Activated naive CD4-positive, alpha-beta T cell (primary cell): Measurements from ENCODE around the gene TAS1R1.
"Not testable (repeated sequence)": the region's sequence is repeated elsewhere in the genome, so short reads cannot be mapped to it uniquely, and the experiment has no call there.

Experiments
- DNase-seq, 4 experiments: peaks; one replicate each; lab custom pipeline; 2025; lab: John Stamatoyannopoulos, UW

TAS1R1 gene

DNA sequence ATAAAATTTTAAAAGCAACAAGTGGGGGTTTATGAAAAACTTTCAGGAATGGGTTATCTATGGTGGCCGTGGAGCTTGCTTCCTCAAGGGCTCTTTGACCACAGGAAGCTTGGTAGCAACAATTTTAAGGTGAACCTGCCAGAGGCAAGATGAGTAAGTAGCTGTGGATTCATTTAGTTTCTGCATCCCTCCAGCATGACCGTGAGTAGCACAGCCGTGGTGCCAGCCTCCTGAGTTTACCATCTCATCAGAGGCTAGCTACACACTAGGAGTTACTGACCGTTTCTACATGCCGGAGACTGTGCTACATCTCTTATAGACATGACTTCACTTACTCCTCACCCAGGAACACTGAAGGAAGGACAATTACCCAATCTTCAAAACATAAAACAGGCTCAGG is 33.6 kb upstream of the TAS1R1 start:
- DNase-seq = no peak

DNA sequence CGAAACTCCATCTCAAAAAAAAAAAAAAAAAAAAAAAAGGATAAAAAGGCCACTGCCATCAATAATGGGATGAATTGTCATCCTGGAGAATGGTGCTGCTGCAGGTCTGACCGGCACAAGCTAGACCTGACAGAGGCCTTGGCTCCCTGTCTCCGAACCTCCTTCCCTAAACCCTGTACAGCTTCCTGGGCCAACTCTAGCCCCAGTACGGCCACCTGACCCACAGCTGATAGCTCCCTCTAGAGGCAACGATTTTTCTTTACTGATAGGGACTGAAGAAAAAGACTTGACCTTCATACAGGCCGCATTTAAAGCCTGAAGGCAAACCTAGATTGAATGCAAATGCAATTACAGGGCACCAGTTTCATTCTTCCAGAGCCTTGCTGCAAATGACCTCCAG is 31.5 kb upstream of the TAS1R1 start:
- no peak for DNase-seq

DNA sequence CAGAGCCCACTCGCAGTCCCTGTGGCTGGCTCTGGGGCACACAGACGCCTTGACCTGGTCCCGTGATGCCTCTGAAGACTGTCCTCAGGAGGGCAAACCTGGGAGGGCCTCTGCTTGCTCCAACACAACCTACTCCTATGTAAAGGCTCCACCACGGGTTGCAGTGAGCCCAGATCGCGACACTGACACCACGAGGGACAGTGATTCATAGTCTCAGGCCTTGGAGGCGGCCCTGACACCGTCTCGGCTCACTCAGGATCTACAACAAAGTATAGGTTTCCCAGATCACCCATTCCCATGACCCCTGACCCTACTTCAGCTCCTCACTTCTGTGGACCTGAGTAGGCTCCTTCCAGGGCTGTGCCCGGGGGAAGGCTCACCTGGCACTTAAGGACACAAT is 28.8 kb upstream of the TAS1R1 start:
- no peak for DNase-seq

DNA sequence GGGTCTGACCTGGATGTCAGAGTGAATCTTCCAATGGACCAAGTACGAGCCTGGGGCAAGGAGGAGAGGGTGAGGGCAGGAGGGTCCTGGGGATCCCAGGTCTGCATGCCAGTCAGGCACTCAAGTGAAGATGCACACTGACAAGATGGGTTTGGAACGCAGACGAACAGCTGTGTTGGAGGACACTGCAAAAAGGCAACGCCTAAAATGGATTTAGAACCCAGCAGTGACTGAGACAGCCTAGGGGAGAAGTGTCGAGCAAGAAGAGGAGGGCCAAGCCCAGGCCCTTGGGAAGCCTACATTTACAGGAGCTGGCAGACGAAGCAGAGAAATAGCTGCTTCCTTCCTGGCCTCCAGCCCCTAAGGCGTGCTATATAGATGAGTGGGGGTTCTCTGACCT is 26.6 kb upstream of the TAS1R1 start:
- no peak for DNase-seq

DNA sequence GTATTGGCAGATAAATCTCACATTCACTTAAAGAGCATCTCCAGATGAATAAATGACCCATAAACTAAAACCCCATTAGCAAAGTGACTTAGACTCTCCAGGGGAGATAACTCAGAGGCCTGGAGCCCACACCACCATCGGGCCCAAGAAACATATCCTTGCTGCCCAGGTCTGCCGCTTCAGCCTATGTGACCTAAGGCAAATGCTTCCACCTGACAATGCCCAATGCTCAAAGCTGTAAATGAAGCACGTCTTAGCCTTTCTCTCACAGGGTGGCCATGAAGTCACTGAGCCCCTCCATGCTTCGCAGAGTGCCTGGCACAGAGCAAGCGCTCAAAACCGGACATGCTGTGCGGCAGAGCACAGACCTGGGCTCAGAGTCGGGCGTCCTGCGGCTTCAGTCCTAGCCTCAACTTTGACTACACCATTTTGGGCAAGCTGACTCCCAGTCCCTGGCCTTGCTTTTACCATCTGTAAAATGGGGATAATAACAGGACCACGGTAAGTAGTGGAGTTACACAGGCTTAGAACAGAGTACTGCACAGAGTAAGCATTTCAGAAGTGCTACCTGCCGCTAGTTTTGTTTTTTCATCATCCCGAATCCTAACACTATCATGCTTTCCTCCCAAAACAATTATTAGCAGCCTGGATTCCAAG is 24.5 kb upstream of the TAS1R1 start:
- no peak for DNase-seq

DNA sequence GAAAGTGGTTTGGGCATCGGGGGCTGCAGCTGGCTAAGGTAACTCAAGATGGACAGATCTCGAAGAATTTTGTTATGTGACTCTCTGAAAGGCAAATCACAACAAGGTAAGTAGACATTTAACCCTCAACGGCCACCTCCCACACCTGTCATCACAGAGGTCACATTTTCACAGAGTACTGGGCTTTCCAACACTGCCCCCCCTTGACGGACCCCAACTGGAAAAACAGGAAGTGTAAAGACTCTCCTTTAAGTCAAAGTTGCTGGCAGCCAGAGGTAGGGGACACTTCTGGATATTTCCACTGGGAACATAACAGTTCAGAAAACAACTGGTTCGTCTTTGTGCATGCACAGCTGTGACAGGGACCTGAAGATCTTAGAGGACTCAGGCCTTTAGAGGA is 23.1 kb upstream of the TAS1R1 start:
- no peak for DNase-seq

DNA sequence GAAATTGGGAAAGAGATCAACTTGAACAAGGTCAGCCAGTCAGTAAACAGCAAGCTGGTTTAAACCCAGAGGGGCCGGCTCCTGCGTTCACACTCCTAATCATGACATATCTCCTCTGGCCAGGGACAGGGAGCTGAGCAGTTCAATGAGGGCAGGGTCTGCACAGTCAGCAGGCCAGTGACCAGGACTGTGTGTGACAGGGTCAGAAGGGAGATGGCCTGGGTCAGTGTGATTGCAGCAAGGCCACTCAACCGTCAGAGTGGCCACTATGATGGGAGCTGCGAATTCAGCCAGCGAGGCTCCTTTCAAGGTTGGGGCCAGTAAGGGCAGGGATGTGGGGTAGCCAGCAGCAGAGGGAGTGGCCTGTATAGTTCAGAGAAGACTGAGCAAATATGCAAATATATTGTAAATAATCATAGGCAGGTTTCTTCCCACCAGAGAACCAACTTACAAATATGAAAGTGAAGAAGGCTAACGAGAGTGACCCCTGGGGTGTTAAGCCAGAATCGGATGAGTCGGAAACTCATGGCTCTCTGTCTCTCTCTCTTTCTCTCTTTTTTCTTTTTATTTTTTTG is 20.8 kb upstream of the TAS1R1 start:
- no peak for DNase-seq

DNA sequence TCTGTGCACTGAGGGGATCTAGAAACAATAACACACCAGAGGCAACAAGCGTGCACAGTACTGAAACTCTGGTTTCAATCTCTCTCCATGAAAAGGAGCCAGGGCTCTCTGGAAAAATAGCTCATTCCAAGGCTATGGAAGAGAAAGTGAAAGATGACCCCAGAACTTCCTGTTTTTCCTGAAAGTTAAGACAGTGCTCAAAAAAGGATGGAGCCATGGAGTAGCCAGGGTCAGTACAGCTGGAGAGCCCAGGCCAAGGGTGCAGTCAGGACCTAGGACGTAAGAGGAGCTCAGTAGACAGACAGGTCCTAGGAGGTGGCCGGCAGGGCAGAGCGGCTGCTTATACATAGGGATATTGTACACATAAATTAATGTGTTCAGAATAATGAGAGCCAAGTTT is 19.9 kb upstream of the TAS1R1 start:
- no peak for DNase-seq

DNA sequence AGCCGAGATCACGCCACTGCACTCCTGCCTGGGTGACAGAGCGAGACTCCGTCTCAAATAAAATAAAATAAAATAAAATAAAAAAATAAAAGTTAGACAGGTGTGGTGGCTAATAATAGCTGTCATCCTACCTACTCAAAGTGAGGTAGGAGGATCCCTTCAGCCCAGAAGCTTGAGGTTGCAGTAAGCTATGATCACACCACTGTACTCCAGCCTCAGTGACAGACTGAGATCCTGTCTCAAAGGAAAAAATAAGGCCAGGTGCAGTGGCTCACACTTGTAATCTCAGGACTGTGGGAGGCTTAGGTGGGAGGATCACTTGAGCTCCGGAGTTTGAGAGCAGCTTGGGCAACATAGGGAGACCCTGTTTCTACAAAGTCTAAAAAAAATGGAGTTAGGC is 18.8 kb upstream of the TAS1R1 start:
- no peak for DNase-seq

DNA sequence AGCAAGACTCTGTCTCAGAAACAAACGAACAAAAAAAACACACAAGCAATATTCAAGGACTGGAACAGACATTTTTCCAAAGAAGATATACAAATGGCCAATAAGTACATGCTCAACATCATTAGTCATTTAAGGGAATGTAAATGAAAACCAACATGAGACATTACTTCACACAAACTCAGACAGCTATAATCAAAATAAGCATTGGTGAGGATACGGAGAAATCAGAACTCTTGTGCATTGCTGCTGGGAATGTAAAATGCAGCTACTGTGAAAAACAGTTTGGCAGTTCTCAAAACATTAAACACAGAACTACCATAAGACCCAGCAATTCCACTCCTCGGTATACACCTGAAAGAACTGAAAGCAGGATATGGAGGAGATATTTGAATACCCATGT is 16.2 kb upstream of the TAS1R1 start:
- DNase-seq = no peak

DNA sequence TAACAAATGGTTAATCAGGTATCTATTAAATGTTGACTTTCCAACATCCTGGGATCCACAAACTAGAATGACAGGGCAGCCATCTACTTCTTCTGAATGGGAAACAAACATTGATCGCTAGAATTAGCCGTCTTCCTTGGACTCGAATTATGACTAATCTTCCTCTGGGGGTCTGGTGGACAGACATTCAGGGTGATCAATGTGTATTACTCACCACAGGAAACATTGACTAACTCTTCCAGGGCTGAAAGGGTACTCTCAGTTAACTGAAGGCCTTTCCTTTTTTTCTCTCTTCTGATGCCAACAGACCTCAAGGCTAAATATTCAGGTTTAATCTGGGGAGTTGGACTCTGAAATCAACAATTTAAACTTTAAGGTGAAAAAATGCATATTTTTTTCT is 10.3 kb upstream of the TAS1R1 start:
- no peak for DNase-seq

DNA sequence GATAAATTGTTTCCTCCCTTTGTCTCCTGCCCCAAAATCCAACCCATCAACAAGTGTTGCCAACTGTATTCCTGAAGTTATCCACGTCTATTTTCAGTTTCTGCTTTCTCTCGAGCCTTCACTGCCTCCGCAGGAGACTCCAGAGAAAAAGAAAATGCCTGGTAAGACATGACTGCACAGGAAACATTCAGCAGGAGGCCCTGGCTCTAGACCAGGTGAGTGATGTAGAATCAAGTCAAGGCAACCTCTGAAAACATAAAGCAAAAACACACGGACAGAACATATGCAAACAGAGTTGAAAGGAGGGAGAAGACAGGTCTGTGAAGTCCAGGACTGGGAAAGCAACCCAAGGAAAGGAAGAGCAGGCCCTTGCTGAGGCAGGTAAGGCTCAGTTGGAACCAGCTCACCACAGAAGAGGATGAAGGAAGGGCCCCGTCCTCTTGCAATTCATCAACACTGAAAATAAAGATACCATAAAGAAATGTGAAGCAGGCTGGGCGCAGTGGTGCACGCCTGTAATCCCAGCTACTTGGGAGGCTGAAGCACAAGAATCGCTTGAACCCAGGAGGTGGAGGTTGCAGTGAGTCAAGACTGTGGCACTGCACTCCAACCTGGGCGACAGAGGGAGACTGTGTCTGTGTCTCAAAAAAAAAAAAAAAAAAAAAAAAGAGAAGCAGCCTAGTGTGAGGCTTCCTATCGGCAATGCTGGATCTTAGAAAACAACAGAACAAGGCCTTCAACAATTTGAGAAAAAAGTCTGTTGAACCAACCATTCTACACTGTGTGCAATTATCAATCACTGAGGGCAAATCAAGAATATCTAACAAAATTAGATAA is 9.6 kb upstream of the TAS1R1 start:
- no peak for DNase-seq

DNA sequence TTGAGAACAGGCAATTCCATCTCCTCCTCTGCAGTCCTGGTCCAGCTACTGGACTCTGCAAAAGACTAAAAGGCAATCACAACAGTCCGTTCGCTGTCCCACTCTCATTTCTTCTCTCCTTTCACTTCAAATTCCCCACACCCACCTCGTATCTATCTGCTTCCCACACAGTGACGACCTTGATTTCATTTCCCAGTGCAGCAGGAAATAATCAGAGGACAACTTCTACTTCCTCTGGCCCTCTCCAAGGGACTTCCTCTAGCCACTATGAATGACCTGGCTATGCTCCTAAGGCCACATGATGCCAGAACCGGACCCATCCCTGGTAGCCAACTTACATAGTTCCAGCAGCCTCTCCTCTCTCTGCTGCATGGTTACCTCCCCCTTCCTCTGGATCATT is 8.8 kb upstream of the TAS1R1 start:
- DNase-seq = no peak

DNA sequence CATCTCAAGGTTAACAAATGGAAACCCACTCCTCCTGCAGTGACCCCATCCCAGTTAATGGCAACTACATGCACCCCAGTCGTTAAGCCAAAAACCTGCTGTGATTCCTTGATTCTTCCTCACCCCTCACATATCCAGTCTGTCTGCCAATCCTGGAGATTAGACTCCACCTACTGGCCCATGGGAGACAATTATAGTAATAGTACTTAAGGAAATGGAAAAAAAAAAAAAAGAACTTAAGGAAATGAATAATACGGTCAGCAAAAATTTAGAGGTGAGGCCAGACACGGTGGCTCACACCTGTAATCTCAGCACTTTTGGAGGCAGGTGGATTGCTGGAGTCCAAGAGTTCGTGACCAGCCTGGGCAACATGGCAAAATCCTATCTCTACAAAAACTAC is 7.8 kb upstream of the TAS1R1 start:
- DNase-seq = no peak

DNA sequence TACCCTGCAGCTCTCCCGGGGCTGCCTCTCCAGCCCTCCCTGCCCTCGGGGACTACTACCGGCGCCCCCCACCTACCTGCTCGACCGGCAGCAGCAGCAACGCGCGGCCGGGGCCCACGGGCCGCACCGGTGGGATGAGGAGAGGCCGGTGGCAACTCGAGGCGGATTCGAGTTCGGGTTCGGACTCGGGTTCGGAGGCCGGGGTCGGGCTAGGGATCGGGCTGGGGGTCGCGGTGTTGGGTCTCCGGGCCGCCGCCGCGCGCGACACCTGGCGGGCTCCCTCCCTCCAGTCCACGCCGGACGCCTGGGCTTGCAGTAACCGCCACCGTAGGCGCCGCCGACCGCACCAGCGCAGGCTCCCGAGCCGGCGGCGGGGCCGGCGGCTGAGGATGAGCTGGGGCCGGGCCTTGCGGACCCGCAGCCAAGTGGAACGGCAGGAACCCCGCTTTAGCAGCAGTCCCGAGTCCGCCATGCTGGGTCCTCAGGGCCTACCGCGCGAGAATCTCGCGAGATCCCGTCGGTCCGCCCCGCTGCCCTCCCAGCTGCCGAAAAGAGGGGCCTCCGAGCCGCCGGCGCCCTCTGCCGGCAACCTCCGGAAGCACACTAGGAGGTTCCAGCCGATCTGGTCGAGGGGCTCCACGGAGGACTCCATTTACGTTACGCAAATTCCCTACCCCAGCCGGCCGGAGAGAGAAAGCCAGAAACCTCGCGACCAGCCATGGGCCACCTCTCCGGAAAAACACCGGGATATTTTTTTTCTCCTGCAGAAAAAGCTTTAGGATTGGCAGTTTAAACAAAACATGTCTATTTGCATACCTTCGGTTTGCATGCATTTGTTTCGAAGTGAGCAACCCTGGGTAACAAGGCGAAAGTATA is 838 bp upstream of the TAS1R1 start, which contains the start of gene NOL9:
NOL9 (minus strand) TSS at position 483 of the 876 bp plus-strand sequence; CDS start at position 472, 11 bp downstream.
- DNase-seq = peak; percentile 89 to 93 (median 91)

DNA sequence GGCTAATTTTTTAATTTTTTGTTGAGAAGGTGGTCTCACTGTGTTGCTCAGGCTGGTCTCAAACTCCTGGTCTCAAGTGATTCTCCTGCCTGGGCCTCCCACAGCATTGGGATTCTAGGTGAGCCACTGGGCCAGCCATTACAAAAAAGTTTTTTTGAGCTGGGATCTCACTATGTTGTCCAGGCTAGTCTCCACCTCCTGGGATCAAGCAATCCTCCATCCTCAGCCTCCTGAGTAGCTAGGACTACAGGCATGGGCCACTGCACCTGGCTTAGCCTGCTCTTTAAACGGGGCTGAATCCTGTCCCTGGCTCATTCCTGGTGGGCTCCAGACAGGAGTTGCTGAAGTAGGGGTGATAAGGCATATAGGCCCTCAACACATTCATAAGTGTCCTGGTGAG is 2.5 kb downstream of the TAS1R1 start:
- DNase-seq = no peak

DNA sequence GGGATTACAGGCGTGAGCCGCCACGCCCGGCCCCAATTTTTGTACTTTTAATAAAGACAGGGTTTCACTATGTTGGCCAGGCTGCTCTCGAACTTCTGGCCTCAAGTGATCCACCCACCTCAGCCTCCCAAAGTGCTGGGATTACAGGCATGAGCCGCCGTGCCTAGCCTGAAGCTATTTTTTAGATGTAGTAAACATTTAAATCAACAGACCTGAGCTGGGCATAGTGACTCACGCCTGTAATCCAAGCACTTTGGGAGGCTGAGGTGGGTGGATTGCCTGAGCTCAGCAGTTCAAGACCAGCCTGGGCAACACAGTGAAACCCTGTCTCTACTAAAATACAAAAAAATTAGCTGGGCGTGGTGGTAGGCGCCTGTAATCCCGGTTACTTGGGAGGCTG is 4.1 kb downstream of the TAS1R1 start:
- DNase-seq = not testable (repeated sequence)

DNA sequence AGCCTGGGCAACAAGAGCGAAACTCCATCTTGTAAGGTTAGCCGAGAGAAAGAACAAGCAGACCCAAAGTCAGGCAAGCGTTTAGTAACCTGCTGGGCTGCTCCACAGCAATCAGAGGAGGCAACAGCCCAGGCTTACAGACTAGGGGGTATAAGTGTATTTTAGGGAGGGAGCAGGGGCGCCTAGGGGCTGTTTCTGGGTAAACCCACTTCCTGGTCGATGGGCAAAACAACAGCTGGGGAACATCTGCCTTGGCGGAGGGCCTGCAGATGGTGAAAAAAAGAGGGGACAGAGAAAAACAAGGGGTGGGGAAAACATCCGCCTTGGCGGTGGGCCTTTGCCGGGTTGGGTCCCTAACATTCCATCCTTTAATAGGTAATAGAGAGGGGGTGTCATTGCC is 5.2 kb downstream of the TAS1R1 start:
- DNase-seq = no peak

DNA sequence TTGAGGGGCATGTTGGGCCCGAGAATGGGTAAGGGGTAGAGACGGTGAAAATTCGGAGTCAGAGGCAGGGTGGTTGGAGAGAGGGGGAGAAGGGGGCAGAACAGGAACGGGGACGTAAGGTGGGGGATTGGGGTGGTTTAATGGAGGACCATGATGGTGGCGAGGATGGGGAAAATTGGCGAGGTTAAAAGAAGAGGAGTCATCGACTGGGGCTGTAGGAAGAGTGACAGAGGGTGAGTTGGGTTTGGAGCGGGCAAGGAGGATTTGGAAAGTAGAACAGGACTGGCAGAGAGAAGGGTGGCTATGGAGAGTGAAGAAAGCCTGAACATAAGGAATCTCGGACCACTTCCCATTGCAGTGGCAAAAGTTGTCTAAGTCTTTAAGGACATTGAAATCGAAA is 13.9 kb downstream of the TAS1R1 start:
- DNase-seq = no peak

DNA sequence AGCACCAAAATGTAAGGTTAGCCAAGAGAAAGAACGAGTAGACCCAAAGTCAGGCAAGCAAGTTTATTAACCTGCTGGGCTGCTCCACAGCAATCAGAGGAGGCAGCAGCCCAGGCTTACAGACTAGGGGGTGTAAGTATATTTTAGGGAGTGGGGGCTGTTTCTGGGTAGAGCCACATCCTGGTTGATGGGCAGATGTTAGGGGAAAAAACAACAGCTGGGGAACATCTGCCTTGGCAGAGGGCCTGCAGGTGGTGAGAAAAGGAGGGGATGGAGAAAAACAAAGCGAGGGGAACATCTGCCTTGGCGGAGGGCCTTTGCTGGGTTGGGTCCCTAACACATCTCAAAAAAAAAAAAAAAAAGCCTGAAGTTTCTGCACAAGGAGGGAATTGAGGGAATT is 15.0 kb downstream of the TAS1R1 start:
- no peak for DNase-seq

DNA sequence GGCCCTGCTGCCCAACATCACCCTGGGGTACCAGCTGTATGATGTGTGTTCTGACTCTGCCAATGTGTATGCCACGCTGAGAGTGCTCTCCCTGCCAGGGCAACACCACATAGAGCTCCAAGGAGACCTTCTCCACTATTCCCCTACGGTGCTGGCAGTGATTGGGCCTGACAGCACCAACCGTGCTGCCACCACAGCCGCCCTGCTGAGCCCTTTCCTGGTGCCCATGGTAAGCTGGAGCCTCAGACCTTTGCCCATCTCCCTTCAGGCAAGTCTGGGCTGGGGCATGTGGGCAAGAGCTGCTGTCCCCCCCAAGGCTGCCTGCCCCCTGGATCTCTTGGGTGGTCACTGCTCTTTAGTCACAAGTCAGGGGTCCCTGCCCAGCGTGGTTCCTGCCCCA is 15.9 kb downstream of the TAS1R1 start:
- DNase-seq = no peak

DNA sequence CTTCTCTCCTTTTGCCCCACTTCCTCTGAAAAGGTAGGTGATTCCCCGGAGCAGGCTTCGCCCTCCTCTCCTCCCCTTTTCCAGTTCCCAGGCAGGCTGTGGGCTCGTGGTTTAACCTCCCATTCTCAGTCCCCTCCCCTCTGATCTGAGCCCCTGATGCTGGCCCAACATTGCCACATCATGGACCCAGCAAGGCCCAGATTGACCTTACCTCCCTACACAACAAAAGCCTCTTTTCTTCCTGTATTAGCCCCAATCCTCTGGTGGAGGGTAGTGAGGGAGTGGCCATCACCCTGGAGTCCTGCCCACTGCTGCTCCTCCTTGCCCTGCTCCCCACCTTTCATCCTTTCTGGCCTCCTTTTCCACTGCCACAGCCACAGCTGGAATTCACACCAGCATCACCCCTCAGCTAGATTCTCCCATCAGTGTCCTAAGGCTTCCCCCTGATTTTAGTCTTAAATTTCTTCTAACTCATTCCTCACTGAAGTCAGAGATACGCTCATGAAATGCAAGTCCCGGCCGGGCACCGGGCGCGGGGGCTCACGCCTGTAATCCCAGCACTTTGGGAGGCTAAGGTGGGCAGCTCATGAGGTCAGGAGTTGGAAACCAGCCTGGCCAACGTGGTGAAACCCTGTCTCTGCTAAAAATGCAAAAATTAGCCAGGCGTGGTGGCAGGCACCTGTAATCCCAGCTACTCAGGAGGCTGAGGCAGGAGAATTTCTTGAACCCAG is 17.7 kb downstream of the TAS1R1 start:
- DNase-seq = no peak
